GM15510 (cell line): ENCODE data around the gene DOCK10.

Experiments used
- POLR2A ChIP-seq: IDR thresholded peaks from 3 replicates; pipeline ENCODE4 v1.6.1; 2011; ENCODE audit warnings: borderline replicate concordance; ENCODE audit not compliant: insufficient read length; ENCODE audit errors: extremely low read depth

The DOCK10 gene

DNA sequence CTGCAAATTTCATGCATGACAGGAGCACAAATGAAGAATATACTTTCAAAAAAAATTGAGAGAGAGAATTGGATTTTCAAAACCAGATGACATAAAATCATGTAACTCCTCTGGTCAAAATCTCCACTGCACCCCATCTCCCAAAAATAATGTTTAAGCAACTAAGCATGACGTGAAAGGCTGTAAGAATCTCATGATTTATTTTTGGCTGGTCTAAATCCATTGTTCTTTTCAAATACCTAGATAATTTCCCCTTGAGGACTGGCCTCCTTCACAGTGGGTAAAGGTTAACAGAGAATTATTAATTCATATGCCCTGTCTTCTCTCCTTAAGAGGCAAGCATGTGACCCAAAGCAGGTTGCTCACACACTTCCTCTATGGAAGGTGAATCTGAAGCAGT lies 224.6 kb downstream of the DOCK10 start:
- no peak for TF ChIP-seq POLR2A

DNA sequence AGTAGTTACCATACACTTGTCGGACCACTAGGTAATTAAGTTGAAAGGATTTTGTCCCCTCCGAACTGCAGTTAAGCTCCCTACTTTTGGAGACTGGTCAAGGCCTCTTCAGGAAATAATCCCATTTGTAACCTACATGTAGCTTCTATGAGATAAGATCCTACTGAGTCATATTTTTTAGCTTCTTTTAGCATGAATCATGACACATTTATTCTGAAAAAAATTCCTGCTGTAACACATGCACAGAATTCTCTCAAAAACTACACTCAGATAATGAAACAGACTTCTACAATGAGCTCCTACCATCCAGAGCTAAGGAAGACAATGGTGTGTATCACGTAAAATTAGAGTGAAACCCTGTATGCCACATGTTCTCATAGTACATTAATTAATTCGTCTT lies 225.5 kb downstream of the DOCK10 start:
- no peak for TF ChIP-seq POLR2A

DNA sequence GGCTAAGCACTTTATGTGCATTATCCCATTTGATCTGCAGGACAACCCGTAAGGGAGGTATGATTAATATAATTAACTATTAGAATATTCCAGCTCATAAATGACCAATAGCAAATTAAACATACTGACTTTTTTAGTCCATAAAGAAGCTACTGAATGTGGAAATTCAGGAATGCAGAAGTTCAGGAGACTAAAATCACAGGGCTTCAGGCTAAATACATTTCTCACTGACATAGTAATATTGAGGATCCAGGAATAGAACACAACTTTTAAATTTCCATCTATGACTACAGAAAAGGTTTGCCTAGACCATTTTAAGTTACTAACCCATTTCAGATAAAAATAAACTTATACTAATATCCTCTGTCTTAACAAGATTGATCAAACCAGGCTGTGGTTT lies 228.7 kb downstream of the DOCK10 start:
- TF ChIP-seq POLR2A: no peak

- no peak for TF ChIP-seq POLR2A
These were observed 234.9 kb downstream of the DOCK10 start for GRCh38 chr2:224807153-224807964.

- TF ChIP-seq POLR2A: no peak
These were observed 238.3 kb downstream of the DOCK10 start for GRCh38 chr2:224803930-224804329.

GRCh38 chr2:224802407-224802806 lies 239.9 kb downstream of the DOCK10 start:
- no peak for TF ChIP-seq POLR2A

DNA sequence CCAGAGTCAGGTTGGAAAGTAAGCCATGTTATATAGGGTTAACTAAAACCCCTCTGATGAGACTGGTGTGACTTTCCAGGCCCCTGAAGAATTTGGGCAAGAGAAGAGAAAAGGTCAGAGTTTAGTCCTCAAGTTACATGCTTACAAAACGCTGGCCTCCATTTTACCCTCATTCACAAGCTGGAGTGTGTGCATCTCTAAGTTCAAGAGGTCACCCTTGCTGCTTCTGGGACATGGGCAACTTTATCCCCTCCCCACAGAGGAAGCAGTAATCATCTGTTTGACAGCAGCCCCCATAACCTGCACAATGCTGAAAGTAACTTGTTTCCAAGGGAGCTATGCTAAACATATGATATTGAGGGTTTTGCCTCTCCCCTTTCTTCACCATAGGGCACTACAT lies 240.9 kb downstream of the DOCK10 start:
- no peak for TF ChIP-seq POLR2A

DNA sequence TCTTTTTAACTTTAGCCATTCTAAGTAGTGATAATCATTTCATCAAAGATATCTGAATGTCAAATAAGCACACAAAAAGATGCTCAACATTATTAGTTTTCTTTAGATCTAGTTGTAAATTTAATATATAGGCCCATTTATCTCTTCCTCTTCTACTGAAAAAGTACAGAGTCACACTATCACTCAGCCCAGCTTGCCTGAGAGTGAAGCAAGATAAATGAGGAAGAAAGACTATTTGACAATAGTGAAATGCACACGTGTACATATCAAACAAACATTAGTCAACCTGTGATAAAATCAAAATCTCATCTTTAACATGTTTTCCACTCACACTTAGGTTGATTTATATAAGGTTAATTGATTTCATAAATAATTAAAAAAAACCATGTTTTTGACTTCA lies 242.6 kb downstream of the DOCK10 start:
- no peak for TF ChIP-seq POLR2A

GRCh38 chr2:224798180-224798579 lies 244.1 kb downstream of the DOCK10 start:
- no peak for TF ChIP-seq POLR2A

DNA sequence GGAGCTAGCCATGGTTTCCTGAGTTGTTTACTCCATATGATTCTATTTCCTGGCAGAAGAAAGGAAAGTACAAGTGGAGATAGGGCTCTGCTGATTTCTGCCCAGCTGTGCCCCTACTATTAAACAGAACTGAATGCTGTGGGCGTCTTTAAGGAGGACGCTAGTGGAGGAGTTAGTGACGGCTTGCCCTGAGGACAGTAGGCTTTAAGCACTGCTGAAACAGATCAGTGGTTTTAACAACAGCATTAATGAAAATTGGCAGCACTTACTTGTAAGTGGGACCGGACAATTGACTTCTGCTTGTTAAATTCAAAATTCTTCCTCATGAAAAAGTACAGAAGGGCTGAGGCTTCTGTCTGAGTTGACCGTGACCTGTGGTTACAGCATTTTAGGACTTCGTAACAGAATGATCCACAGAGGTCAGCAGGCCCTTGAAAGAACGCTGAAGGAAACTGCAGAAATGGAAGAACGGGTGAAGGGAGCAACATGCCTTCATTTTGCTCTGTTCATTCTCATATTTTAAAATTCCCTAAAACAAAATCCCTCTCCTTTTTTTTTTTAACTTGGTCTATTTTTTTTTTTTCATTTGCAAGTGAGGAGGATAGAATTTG lies 245.5 kb downstream of the DOCK10 start:
- no peak for TF ChIP-seq POLR2A

DNA sequence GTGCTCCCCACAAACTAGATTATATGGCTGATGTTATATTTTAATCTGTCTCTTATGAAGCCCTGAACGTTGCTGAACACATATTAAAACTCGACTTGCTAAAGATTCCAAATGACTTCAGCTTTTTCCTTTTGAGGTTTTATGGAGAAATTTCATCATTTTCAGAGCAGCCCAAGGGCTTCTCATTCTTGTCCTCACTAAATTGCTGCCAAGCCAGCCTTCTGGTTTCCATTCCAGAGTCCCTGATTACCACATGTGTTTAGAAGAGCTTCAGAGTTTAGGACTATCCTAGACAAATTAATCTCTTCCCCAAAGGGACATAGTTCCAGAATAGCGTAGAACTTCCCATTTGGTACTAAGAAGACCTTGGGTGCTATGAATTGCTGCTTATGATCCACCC lies 248.3 kb downstream of the DOCK10 start:
- TF ChIP-seq POLR2A: no peak

DNA sequence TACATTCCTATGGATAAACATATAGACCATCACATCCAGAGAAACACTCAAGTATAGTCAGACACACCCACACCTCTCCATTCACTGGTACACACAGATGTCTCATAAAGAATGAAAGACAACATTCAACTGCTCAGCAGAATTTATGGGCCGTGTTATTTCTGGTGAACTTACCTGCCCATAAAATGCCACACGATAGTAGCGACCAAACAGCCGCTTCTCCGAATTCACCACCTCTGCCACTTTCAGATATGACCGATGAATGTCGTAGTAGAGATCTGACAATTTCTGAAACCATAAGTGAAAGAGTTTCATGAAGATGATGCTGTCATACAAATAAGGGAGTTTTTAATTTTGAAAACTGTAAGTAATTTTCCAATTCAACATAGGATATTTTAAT lies 255.4 kb downstream of the DOCK10 start:
- TF ChIP-seq POLR2A: no peak

- no peak for TF ChIP-seq POLR2A
These were observed 260.9 kb downstream of the DOCK10 start for GRCh38 chr2:224781400-224781799.

DNA sequence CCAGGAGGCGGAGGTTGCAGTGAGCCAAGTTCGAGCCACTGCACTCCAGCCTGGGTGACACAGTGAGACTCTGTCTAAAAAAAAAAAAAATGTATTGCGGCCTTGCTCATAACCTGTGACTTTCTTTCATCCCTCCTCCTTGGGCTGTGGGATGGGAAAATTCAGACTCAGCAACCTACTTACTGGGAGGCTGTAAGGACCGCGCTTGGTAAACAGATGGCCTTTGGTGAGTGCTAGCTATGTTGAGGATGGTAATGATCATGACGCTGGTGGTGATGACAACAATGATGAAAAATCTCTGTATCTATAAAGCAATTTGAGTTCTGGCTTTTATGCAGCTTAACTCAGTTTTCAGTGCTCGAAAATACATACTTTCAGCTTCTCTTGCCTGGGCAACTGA lies 261.4 kb downstream of the DOCK10 start:
- no peak for TF ChIP-seq POLR2A

DNA sequence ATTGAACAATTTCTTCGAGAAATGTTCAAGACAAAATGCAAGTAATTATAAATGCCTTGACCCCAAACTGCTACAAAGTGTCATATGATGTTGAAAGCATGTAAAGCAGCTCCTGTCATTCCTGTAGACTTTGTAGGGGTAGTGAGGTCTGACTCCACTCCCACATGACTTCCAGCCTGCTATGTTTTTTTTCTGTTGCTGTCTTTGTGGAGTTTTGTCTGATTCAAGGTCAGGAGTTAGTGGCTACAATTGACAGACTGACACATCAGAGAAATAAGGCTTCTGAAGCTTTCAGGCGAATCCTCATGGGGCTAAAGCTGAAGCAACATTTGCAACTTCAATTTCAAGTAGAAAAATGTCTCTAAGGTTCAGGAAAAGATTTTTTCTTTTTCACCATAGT lies 262.2 kb downstream of the DOCK10 start:
- no peak for TF ChIP-seq POLR2A

GRCh38 chr2:224778474-224778877 lies 263.8 kb downstream of the DOCK10 start:
- TF ChIP-seq POLR2A: no peak

DNA sequence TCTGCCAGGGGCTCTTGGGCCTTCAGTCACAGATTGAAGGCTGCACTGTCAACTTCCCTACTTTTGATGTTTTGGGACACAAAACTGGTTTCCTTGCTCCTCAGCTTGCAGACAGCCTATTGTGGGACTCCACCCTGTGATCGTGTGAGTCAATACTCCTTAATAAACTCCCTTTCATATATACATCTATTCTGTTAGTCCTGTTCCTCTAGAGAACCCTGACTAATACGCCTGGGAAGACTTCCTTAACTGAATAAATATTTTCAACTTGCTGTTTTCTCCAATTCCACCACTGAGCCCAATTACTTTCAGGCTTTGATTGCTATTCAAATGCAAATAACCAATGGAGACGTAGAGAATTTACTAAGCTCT lies 264.7 kb downstream of the DOCK10 start:
- TF ChIP-seq POLR2A: no peak

- no peak for TF ChIP-seq POLR2A
These were observed 265.3 kb downstream of the DOCK10 start for GRCh38 chr2:224776795-224777558.
